Measurements from ENCODE around the gene SGMS1.
"Not testable (repeated sequence)": the region's sequence is repeated elsewhere in the genome, so short reads cannot be mapped to it uniquely, and the experiment has no call there.

SGMS1 gene

DNA sequence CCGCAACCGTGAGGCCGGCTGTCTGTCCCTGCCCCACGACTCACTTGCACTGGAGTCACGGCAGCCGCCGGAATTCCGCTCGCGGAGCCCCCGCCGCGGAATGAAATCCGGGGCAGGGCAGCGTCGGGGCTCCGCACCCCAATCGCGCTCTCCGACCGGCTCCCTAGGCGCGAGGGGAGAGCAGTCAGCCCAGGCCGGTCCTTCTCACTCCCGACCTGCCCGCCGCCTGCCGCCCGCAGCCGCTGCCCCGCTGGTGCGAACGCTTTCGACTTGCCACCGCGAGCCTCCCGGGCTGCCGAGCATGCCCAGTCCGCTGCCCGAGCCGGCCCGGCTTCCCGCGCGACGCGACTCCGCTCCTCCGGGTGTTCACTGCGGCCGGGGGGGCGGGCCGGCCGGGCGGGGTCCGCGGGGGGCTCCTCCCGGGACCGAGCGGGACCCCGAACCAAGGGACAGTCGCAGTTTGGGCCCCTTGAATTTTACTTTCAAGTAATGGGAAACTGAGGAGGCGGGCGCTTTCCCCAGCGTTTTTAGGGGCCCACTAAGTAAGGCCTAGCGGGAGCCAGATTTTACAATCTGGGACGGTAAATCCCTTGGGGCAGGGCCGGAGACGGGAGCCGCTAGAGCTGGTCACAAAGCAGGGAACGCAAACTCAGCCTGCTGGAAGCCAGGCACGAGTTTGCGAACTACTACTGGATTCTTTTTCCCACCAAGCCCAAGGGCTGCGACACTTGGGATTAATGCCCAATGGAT lies at the start of gene SGMS1:
Gene SGMS1 (minus strand): TSS at position 294 of the 750 bp plus-strand sequence. CDS start 279,842 bp downstream, outside the sequence.
- DNase-seq: peak; percentile 17

DNA sequence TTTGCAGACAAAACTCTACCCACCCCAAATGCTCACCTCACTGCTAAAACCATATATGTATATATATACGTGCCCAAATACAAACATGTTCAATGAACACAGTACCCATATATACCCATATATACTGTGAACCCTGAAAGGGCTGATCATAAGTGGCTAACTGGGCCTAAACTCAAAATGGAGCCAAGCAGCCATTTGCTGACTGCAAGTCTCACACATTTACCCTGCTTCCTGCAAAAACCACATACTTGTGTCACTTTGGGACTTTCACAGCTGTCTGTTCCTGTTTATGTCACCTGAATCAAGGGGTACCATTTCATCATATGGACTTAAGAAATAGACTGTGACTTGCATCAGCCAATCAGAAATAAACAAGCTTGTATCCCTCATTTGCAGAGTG lies 48.4 kb upstream of the SGMS1 start:
- not testable (repeated sequence) for DNase-seq

- DNase-seq: not testable (repeated sequence)
Observed at GRCh38 chr10:50671645-50672044, 47.9 kb upstream of the SGMS1 start.

DNA sequence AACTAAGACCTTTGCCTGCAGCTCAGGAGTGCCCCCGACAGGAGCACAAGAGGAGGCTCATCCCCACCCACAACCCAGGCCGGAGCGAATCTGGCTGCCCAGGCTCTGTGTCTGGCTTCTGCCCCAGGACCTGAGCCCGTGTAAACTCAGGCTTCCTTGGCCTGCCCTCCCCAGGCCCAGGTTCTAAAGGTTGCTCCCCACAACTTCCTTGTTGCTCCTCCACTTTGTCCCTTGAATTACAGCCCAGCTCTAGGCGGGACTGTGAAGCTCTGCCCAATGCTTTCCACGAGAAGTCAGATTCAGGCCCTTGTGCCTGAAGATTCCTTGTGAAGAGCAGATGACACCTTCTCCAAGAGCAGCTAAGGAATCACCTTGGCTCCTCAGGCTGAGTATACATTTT lies 46.2 kb upstream of the SGMS1 start:
- not testable (repeated sequence) for DNase-seq

- DNase-seq: not testable (repeated sequence)
Observed at GRCh38 chr10:50667353-50667752, 43.6 kb upstream of the SGMS1 start.

DNA sequence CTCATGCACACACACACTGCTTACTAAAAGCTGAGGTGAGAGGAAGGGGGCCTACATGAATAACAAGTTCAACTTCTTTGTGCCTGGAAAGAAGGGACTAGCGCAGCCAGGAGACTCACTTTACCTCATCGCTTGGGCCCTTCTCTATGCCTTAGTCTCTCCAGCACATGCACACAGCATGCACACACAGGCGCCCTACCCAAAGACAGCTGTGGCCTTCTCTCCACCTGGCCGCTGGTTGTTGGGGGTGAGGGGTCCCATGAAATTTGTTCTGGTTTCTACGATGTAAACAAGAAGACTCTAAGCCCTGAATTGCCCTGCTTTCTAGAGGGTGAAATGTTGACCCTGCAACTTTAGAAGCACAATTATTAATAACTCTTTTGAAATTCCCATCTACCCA lies 38.7 kb upstream of the SGMS1 start:
- DNase-seq: not testable (repeated sequence)

GRCh38 chr10:50661563-50661962 lies 37.8 kb upstream of the SGMS1 start:
- not testable (repeated sequence) for DNase-seq

DNA sequence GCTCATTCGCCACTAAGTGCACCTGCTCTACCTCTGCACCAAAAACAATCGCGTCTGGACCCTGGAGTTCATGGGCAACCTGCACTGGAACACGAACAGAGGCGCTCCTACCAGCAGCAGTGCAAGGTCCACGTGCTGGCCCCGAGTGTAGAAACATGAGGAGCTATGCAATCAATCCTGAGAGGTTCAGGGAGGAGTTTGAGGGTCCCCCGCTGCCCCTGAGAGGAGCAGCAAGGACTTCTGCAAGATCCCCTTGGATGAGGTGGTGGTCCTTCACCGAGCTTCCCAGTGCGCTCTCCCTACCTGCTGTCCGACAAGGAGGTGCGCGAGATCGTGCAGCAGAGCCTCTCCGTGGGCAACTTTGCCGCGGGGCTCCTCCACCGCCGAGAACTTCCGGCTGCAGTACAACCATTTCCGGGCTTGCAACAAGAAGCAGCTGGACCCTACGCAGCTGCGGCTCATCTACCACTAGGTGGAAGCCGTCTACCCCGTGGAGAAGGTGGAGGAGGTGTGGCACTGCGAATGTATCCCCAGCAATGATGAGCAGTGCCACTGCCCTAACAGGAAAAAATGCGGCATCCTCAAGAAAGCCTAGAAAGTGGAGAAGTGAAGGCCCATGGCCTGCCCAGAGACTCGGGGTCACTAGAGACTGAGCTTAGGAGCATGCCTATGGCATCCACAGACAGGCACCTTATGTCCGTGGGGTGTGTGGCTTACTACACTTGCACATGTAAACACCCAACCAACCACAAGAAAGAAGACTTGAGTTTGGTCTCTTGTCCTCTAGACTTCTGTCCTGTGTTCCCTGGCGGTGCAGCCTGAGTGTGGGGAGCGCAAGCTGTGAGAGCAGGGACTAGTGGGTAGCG lies 36.3 kb upstream of the SGMS1 start:
- DNase-seq: not testable (repeated sequence)

- DNase-seq: not testable (repeated sequence)
Observed at GRCh38 chr10:50659016-50659864, 35.5 kb upstream of the SGMS1 start.

DNA sequence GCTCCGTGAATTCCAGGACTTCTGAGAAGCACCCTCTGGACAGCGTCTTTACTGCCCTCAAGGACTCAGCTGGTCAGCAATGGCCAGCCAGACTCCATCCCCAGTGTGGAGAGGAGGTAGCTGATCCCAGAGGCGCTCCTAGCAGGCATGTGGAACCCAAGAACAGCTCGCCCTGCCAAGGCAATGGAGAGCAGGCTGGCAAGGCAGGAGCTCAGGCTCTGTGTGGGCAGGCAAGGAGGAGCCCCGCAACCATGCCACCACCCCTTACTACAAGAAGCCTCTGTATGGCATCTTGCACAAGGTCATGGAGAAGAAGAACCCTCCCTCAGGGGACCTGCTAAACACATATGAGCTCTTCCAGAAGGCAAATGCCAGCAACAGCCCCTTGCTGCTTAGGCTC lies 34.4 kb upstream of the SGMS1 start:
- DNase-seq: no peak

- no peak for DNase-seq
Observed at GRCh38 chr10:50653758-50654157, 30.0 kb upstream of the SGMS1 start.

DNA sequence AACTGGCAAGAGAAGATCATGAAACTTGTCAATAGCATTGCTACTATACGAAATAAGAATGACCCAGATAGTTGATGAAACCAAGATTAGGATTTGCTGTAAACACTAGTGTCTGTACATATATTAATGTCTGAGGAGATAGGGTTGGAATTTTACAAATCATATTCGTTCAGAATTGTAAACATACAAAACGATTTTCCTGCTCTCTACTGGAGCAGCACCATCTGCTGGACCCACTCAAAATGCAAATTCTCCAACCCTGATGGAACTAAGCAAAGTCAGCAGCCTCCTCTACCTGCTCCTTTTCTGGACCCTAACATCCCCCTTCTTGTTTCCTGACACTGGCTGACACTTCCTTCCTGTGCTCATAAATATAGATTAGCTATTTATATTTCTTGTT lies 29.4 kb upstream of the SGMS1 start:
- no peak for DNase-seq

GRCh38 chr10:50651808-50652207 lies 28.1 kb upstream of the SGMS1 start:
- DNase-seq: no peak

DNA sequence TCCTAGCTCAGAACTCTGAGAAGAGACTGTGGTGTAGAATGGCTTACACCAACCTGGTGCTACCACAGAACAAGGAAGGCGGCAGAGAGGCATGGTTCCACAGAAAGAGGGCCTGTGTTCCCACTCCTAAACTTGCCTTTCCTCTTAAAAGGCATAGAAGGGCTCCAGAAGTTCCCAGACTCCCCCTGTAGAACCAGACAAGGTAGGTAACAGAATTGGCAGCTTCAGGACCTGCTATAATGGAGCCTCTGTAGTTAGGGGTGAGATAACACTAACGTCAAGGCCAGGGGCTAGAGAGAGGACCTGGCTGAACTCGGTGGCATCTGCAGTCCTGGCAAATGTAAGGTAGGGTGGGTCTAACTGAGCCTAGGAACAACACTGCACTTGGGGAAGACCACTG lies 26.7 kb upstream of the SGMS1 start:
- DNase-seq: no peak

DNA sequence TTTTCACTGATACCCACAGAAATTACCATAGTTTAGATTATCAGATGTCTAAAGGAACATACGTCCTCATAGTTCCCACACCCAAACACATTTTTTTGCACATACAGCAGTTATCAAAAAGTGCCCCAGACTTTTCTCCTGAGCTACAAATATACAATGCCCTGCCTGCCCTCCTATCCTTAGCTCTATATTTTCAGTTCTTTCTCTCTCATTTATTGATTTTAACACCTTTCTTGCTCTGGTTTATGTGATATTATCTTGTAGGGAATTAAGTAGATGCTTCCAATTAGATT lies 25.1 kb upstream of the SGMS1 start:
- no peak for DNase-seq

- DNase-seq: no peak
Observed at GRCh38 chr10:50648089-50648934, 24.6 kb upstream of the SGMS1 start.

- DNase-seq: not testable (repeated sequence)
Observed at GRCh38 chr10:50647350-50647749, 23.6 kb upstream of the SGMS1 start.

- no peak for DNase-seq
Observed at GRCh38 chr10:50645236-50645635, 21.5 kb upstream of the SGMS1 start.

GRCh38 chr10:50641626-50642025 lies 17.9 kb upstream of the SGMS1 start:
- no peak for DNase-seq

GRCh38 chr10:50640238-50640637 lies 16.5 kb upstream of the SGMS1 start:
- DNase-seq: no peak

DNA sequence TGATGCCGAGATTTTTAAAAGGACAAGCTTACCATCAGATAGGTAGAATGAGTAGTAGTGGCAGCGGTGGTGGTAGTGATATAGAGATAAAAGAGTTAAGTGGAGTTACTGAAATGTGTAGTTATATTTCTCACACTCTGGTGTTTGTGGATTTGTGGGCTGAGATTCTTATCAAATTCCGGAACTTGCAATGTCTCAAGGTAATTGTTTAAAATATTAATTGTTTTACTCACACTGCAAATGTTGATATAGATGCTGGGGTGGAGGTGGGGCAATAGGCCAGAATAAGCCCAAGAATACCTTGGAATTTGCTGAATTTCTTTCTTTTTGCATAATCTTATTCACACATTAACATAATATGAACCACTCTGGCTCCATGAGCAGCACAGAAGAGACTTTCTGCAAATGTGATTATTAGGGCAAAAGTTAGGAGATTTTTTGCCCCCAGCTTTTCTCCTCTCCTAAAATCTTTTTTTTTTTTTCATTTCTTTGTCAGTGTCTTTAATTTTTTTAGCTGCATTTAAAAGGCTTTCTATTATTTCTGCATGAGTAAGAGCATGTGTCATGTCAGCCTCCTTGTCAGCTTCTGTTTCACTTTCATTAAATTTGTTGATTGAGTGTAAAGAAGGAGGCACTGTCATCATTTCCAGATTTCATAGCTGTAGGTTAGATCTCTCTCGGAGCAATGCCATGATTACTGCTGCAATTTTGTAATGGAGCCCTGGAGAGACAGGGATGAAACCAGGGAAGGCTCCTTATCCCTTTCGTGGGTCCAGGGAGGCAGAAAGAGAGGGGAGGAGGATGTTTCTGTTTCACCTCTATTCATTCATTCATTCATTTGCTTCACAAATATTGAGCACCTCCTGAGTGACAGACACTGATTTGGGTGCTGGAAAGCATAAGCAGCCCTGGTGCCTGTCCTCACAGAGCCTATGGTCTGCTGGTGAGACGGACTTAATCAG lies 13.1 kb upstream of the SGMS1 start:
- DNase-seq: no peak

Measured in SIG-M5 (cell line).